Caco-2 (cell line): ENCODE measurements around the gene PARK7. TPM values are rescaled to one million over a fixed set of nuclear protein-coding genes. Genes with fewer than 3 reads are reported as not detected.
A peak's percentile ranks its signal among the peaks of the same experiment; 100 is the strongest.

ENCODE experiments used
- Bru-seq: library from RNA; stranded (reverse); fragments of 400-500 nt; gene quantifications from one replicate; lab custom pipeline; 2021; lab: Mats Ljungman, UMichigan
- BruChase-seq, 2 experiments: library from RNA; stranded (reverse); fragments of 400-500 nt; gene quantifications; one replicate each; lab custom pipeline; 2021; lab: Mats Ljungman, UMichigan
- BruUV-seq: library from RNA; stranded (reverse); fragments of 400-500 nt; replicated peaks from 2 replicates; lab custom pipeline; 2021; lab: Mats Ljungman, UMichigan
- CTCF ChIA-PET: fragments of 300-600 bp; sonication (Branson Sonifier 250); formaldehyde crosslinking; loops from one replicate; lab custom pipeline; 2022; ENCODE audit warnings: antibody characterized with exemption; lab: Charles Lee
- POLR2A ChIA-PET: fragments of 300-600 bp; sonication (Branson Sonifier 250); formaldehyde crosslinking; loops from one replicate; lab custom pipeline; 2022; ENCODE audit warnings: antibody characterized with exemption; lab: Charles Lee
- DNase-seq, 2 experiments: peaks; one replicate each; pipeline versions ENCODE4 v3.0.0 to v3.0.0-alpha.2; 2020 to 2022
- H3K27me3 ChIP-seq: replicated peaks from 2 replicates; pipeline ENCODE4 v1.6.0; 2011; ENCODE audit warnings: low read length; ENCODE audit not compliant: control insufficient read depth, insufficient read depth
- H3K36me3 ChIP-seq: 2 replicates; pipeline ENCODE4 v1.5.1; 2011; ENCODE audit warnings: low read length; ENCODE audit not compliant: control insufficient read depth, insufficient read depth
- H3K4me1 ChIP-seq: fragments of 250-450 bp; sonication (Bioruptor Pico); 2 replicates; pipeline ENCODE4 v1.5.1; 2020; ENCODE audit warnings: mild to moderate bottlenecking
- H3K4me3 ChIP-seq: 2 replicates; pipeline ENCODE4 v1.5.1; 2011; ENCODE audit warnings: low read depth, mild to moderate bottlenecking, control low read depth, low read length
- H3K9me3 ChIP-seq: fragments of 250-450 bp; sonication (Bioruptor Pico); 2 replicates; pipeline ENCODE4 v1.5.1; 2020; ENCODE audit warnings: mild to moderate bottlenecking, moderate library complexity
- H3K27ac Mint-ChIP-seq: one replicate; pipeline ENCODE4 v1.8.0; 2022; ENCODE audit warnings: mixed read lengths; ENCODE audit not compliant: unreplicated experiment
- H3K27me3 Mint-ChIP-seq: one replicate; pipeline ENCODE4 v1.8.0; 2022; ENCODE audit warnings: mixed read lengths; ENCODE audit not compliant: insufficient read depth, unreplicated experiment
- H3K36me3 Mint-ChIP-seq: one replicate; pipeline ENCODE4 v1.8.0; 2022; ENCODE audit warnings: mild to moderate bottlenecking, mixed read lengths; ENCODE audit not compliant: insufficient read depth, unreplicated experiment
- H3K4me1 Mint-ChIP-seq: one replicate; pipeline ENCODE4 v1.8.0; 2022; ENCODE audit warnings: low read depth, mixed read lengths; ENCODE audit not compliant: unreplicated experiment
- H3K4me3 Mint-ChIP-seq: one replicate; pipeline ENCODE4 v1.8.0; 2022; ENCODE audit warnings: mild to moderate bottlenecking, moderate library complexity, mixed read lengths; ENCODE audit not compliant: unreplicated experiment
- H3K9me3 Mint-ChIP-seq: one replicate; pipeline ENCODE4 v1.8.0; 2022; ENCODE audit warnings: mixed read lengths; ENCODE audit not compliant: unreplicated experiment
- CTCF ChIP-seq, 2 experiments: fragments of 200-600 bp in 1 of 2; IDR thresholded peaks; 1 replicate in 1 of 2; 2 replicates in 1 of 2; pipeline versions ENCODE4 v1.5.1 to v1.8.0; 2011 to 2022; ENCODE audit warnings: antibody characterized with exemption in 1 of 2, control low read depth in 1 of 2, inconsistent platforms in 1 of 2, low read depth in 1 of 2, low read length in 1 of 2, mild to moderate bottlenecking in 1 of 2, moderate library complexity in 1 of 2; ENCODE audit not compliant: insufficient read depth in 1 of 2, severe bottlenecking in 1 of 2, unreplicated experiment in 1 of 2
- intact Hi-C: fragments of 100-400 bp; cut with micrococcal nuclease; formaldehyde crosslinking; loops from one replicate; pipeline ENCODE4 v1.10.0; 2022; ENCODE audit not compliant: unreplicated experiment
- long read RNA-seq: library from polyadenylated mRNA; stranded (forward); transcript quantifications from one replicate; pipeline ENCODE4 v2.0.0, GENCODE V29; 2022
- total RNA-seq: library from RNA; stranded (reverse); gene quantifications from 2 replicates; pipeline ENCODE4 v1.2.3, GENCODE V29; 2022

PARK7 gene
- total RNA-seq (284 and 293 TPM in 2 replicates), Bru-seq, nascent RNA (percentile 80 among the genes with signal in this experiment), BruChase-seq, experiment 1, labeled RNA remaining after a 2-hour chase (percentile 74 among the genes with signal in this experiment), BruChase-seq, experiment 2, labeled RNA remaining after a 6-hour chase (percentile 84 among the genes with signal in this experiment)
- long read RNA-seq, transcript PARK7-209 (7 exons, 1,088 nt), result major isoform, 303 of 470 reads
- long read RNA-seq, transcript PARK7-201 (7 exons, 949 nt), result minor isoform, 138 of 470 reads
- long read RNA-seq, partial matches to known transcripts, result 14 of 470 reads
- long read RNA-seq, other reads (novel, unspliced or antisense), result 14 of 470 reads

- no TSS peak for BruUV-seq
- no peaks in the 10 kb centered on the region for H3K4me1 Mint-ChIP-seq
- ChIA-PET CTCF (interaction anchor here (1.5 to 1.6 kb wide), 2 partner anchors 14 to 353 kb away, joined by 3 read pairs; no protein-coding TSS in a partner anchor), POLR2A (interaction anchor here (0.6 kb wide), 2 partner anchors 17 to 1177 kb away, joined by 3 to 4 read pairs; no protein-coding TSS in a partner anchor)
- H3K27me3 ChIP-seq, result no peaks in the 10 kb centered on the region
- no peaks in the 10 kb centered on the region; the same call in 1 of the 2 replicates for H3K36me3 ChIP-seq
- H3K4me3 Mint-ChIP-seq, result peak within 1 kb of the TSS; percentile 99
- H3K27me3 Mint-ChIP-seq, result no peaks in the 10 kb centered on the region
- peak within 1 kb of the TSS; percentile 72 for H3K4me3 ChIP-seq
- no peaks in the 10 kb centered on the region for H3K4me1 ChIP-seq
- peak; percentile 99 for DNase-seq
- no peaks in the 10 kb centered on the region for H3K9me3 Mint-ChIP-seq
- peak within 1 kb of the TSS; percentile 98 for H3K27ac Mint-ChIP-seq
- no peaks in the 10 kb centered on the region for H3K9me3 ChIP-seq
- TF ChIP-seq CTCF (IDR thresholded peaks at IDR 0.05; ENCODE audit: insufficient read depth in 1 of 2, low read depth in 1 of 2, low read length in 1 of 2, severe bottlenecking in 1 of 2, unreplicated experiment in 1 of 2), result peak; percentile 30 to 59
- peaks cover 45% of the 10 kb centered on the region for H3K36me3 Mint-ChIP-seq
- intact Hi-C loops, result no loop called here
Measured at GRCh38 chr1:7961216-7962013, at the start of gene PARK7. TSS of gene PARK7 (plus strand) at chr1:7961711. CDS start at chr1:7962786, 1,075 bp downstream.

- H3K4me1 ChIP-seq, result peaks cover 7% of the 10 kb centered on the region; the same call in 1 of the 2 replicates
- H3K27me3 ChIP-seq, result no peaks in the 10 kb centered on the region
- DNase-seq, result no peak
- Mint-ChIP-seq H3K4me1 (peaks cover 12% of the 10 kb centered on the region), H3K36me3 (no peaks in the 10 kb centered on the region), H3K4me3 (no peak overlapping the region), H3K27me3 (no peaks in the 10 kb centered on the region), H3K9me3 (no peaks in the 10 kb centered on the region), H3K27ac (no peak overlapping the region)
- intact Hi-C loops, result no loop called here
- POLR2A ChIA-PET, result interaction anchor here (0.6 kb wide), 1 partner anchor 28 kb away, joined by 3 read pairs; no protein-coding TSS in a partner anchor
- no peaks in the 10 kb centered on the region for H3K9me3 ChIP-seq
- BruUV-seq, result no TSS peak
- TF ChIP-seq CTCF (IDR thresholded peaks at IDR 0.05; ENCODE audit: insufficient read depth in 1 of 2, low read depth in 1 of 2, low read length in 1 of 2, severe bottlenecking in 1 of 2, unreplicated experiment in 1 of 2), result no peak
- no peak overlapping the region for H3K4me3 ChIP-seq
- H3K36me3 ChIP-seq, result no peaks in the 10 kb centered on the region
- CTCF ChIA-PET, result no interaction called here
Measured at GRCh38 chr1:7912145-7912544, 49.4 kb upstream of the PARK7 start.
